GM08714 (cell line): ENCODE results near the gene TRIM73.
"Not testable (repeated sequence)": the region's sequence is repeated elsewhere in the genome, so short reads cannot be mapped to it uniquely, and the experiment has no call there.

Experiments used
- H3K4me3 ChIP-seq: fragments of 200-500 bp; sonication (Bioruptor generic); 2 replicates; pipeline ENCODE4 v1.5.1; 2014; ENCODE audit warnings: mild to moderate bottlenecking, low read length, inconsistent platforms

TRIM73 gene

DNA sequence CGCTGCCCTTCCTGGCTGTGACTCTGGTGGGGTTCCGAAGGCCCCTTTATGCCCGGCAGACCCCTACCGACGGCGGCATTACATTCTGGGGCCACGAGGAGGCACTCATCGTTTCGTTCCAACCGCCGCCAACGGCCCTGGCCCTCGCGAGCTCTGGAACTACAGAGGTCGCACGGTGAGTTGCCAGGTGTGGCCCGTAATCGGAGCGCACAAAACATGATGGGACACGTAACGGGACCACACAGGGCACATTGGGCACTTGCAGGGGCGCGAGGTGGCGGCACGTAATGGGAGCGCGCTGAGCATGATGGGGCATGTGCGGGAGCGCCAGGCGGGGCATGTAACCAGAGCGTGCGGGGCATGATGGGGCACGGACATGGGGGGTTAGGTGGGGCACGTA, at the start of gene TRIM73:
Gene TRIM73, plus strand, starts transcription at position 301 of the 400 bp plus-strand sequence. CDS start 3,305 bp downstream, outside the sequence.
- H3K4me3 ChIP-seq = not testable (repeated sequence)

- not testable (repeated sequence) for H3K4me3 ChIP-seq
Measured at GRCh38 chr7:75358671-75359541, 36.5 kb upstream of the TRIM73 start.

DNA sequence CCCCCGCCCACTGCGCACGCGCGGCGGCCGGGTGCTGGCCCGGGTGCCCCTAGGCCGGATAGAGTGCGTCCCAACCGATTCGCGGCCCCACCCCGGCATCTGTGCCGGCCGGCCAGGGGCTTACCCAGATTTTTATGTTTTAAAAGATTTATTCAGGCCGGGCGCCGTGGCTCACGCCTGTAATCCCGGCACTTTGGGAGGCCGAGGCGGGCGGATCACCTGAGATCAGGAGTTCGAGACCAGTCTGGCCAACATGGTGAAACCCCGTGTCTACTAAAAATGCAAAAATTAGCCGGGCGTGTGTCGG, 35.9 kb upstream of the TRIM73 start:
- not testable (repeated sequence) for H3K4me3 ChIP-seq

GRCh38 chr7:75364079-75364478, 31.4 kb upstream of the TRIM73 start:
- not testable (repeated sequence) for H3K4me3 ChIP-seq

GRCh38 chr7:75366643-75367042, 28.8 kb upstream of the TRIM73 start:
- H3K4me3 ChIP-seq = not testable (repeated sequence)

GRCh38 chr7:75367313-75367712, 28.1 kb upstream of the TRIM73 start:
- H3K4me3 ChIP-seq = not testable (repeated sequence)

DNA sequence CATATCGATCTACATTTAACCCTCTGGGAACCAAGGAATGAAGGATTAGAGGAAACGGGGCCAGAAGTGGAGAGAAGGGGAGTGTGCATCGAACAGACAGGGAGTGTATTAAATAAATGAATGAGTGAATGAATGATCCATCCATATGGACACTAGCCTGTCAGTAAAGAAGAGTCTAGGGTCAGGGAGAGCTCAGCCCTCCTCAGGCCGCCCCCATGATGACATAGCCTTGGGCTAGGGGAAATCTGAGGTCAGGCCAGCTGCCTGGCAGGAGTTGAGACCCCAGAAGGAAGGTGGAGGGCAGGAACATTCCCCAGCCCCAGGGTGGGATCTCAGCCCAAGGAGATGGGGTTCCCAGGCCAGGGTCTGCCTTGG, 21.3 kb upstream of the TRIM73 start:
- not testable (repeated sequence) for H3K4me3 ChIP-seq

- not testable (repeated sequence) for H3K4me3 ChIP-seq
Measured at GRCh38 chr7:75374519-75375317, 20.7 kb upstream of the TRIM73 start.

DNA sequence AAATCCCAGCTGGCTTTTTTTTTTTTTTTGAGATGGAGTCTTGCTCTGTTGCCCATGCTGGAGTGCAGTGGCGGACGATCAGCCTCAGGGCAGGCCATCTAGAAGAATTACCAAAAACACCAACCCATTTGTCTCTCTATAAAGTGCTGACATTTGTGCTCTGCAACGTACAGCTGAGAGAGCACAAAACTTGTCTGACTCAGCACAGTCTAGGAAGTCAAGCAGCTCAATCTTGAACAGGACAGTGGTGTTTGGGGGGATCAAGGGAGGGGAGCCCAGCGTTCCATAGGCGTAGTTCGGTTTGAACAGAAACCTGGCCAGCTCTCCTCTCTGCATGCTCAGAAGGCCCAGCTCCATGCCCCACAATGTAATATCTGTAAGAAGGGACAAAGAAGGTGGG, 2.2 kb upstream of the TRIM73 start:
- not testable (repeated sequence) for H3K4me3 ChIP-seq

DNA sequence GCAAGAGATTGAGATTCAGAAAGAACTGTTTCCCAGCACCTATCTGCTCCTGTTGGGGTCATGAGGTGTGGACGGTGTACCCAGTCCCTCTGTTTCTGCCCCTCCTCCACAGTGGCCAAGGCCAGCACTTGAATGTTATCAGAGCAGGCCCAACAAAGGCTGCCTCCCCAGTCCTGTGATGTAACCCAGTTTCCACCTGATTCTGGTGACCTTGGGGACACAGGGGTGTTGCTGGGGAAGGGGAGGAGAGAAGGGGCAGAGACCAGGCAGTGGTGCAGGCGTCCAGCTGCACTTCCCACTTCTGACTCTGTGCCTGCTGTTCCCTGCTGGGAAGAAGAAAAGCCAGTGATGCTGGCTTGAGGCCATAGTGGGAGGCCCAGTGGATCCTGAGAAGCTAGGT, 2.4 kb downstream of the TRIM73 start:
- H3K4me3 ChIP-seq = not testable (repeated sequence)

DNA sequence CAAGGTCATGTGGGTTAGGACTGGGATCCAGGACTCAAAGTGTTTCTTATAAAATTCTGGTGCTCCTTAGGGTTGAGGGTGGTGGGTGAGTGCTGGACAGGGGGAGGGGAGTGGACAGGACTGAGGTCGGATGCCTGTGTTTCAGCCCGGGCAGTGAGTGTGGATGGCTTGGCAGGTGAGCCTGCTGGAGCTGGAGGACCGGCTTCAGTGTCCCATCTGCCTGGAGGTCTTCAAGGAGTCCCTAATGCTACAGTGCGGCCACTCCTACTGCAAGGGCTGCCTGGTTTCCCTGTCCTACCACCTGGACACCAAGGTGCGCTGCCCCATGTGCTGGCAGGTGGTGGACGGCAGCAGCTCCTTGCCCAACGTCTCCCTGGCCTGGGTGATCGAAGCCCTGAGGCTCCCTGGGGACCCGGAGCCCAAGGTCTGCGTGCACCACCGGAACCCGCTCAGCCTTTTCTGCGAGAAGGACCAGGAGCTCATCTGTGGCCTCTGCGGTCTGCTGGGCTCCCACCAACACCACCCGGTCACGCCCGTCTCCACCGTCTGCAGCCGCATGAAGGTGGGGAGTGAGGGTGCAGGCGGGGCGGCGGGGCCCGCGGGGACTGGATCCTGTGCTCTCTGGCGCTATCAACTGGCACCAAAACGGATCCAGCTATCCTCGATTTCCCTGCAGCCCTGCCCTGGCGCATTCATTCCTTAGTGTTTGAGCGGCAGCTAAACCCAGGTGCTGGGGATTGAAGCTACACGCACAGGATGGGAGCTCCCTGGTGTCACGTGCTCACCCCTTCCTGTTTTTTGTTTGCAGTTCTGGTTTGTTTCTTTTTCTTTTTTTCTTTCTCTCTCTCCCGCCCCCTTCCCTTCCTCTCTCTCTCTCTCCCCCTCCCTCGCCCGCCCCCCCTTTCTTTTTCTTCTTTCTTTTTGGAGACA, 3.6 kb downstream of the TRIM73 start:
- H3K4me3 ChIP-seq = not testable (repeated sequence)

GRCh38 chr7:75400575-75400974, 5.1 kb downstream of the TRIM73 start:
- not testable (repeated sequence) for H3K4me3 ChIP-seq

DNA sequence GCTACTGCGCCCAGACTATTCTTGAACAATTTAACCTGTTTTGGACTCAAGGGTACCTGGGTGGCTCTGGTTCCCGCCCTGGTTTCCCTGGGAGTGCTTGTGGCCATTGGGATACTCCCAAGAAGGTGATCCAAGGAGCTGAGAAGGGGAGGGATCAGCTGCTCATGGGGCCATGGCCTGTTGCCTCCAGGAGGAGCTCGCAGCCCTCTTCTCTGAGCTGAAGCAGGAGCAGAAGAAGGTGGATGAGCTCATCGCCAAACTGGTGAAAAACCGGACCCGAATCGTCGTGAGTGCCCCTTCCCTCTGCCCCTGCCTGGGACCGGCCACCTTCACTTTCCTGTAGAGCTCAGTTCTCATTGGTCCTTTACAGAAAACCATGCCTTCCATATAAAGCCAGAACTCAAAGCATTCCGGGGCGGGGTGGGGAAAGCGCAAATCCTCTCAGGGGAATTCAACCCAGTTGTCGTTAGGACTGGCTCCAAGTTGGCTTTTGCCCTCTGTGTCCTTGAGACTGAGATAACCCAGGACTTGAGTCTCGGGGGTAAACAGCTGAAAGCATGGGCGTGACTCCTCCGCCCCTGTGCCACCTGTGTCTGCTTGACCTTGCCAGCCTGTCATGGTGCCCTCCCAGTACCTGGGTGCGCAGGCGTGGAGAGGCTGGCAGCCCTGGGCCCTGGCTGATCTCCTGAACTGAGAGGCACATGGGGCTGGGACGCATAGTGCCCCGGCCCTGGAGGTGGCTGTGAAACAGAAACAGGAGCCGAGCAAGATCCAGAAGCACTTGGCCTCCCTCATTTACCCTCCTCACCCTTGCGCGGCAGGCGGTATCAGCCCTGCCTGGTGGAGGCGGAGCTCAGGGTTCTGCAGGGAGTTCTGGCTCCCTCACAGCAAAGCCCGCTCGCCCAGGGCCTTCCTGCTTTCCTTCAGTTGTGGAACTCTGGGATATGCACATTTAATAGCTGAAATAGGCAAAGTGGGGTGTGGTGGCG, 8.3 kb downstream of the TRIM73 start:
- H3K4me3 ChIP-seq = not testable (repeated sequence)

GRCh38 chr7:75404663-75405062, 9.2 kb downstream of the TRIM73 start:
- not testable (repeated sequence) for H3K4me3 ChIP-seq

- H3K4me3 ChIP-seq = not testable (repeated sequence)
Measured at GRCh38 chr7:75409880-75410822, 14.7 kb downstream of the TRIM73 start.

DNA sequence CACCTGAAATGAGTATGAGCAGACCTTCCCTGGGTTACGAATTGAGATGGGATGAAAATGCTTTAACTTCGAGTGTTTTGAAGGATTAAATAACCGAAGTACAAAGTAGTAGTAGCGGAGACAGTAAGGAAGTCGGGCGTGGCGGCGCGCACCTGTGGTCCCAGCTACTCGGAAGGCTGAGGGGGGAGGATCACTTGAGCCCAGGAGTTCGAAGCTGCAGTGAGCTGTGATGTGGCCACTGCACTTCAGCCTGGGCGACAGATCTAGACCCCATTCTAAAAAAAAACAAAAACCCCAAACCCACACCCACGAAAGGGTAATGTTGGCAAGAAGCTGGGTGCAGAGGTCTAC, 15.4 kb downstream of the TRIM73 start:
- H3K4me3 ChIP-seq = not testable (repeated sequence)

GRCh38 chr7:75414204-75414603, 18.8 kb downstream of the TRIM73 start:
- not testable (repeated sequence) for H3K4me3 ChIP-seq

DNA sequence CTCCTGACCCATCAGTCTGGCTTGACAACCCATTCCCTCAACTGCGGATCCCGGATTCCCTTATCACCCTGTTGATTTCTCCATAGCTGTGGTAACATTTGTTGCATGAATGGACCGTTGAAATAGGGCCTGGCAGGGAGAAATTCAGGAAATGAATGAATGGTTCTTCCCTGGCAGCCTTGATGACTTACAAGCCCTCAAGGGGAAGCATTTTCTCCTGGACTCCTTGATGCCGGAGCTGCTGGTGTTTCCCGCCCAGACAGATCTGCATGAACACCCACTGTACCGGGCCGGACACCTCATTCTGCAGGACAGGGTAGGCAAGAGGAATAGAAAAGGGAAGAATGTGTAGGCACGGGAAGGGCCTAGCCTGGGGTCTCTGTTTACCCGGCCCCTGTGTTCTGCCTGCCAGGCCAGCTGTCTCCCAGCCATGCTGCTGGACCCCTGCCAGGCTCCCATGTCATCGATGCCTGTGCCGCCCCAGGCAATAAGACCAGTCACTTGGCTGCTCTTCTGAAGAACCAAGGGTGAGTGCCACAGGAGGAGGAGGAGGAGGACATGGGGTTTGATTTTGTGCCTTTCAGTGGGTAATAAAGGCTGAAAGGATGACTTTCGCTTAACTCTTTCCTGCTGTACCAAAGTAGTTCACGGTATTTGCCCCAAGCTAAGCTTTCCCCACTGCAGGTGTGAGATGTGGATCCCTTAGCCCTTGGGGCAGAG, 19.4 kb downstream of the TRIM73 start:
- not testable (repeated sequence) for H3K4me3 ChIP-seq

- not testable (repeated sequence) for H3K4me3 ChIP-seq
Measured at GRCh38 chr7:75415428-75415817, 20.0 kb downstream of the TRIM73 start.
